ENCODE measurements around the gene GHR.

- no peak for TF ChIP-seq EZH2 (optimal IDR thresholded peaks at IDR 0.05; ENCODE audit: low read depth, low read length)
- TF ChIP-seq, protein P1, sequence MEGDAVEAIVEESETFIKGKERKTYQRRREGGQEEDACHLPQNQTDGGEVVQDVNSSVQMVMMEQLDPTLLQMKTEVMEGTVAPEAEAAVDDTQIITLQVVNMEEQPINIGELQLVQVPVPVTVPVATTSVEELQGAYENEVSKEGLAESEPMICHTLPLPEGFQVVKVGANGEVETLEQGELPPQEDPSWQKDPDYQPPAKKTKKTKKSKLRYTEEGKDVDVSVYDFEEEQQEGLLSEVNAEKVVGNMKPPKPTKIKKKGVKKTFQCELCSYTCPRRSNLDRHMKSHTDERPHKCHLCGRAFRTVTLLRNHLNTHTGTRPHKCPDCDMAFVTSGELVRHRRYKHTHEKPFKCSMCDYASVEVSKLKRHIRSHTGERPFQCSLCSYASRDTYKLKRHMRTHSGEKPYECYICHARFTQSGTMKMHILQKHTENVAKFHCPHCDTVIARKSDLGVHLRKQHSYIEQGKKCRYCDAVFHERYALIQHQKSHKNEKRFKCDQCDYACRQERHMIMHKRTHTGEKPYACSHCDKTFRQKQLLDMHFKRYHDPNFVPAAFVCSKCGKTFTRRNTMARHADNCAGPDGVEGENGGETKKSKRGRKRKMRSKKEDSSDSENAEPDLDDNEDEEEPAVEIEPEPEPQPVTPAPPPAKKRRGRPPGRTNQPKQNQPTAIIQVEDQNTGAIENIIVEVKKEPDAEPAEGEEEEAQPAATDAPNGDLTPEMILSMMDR (IDR thresholded peaks at IDR 0.05; ENCODE audit: low read length) = no peak
- TF ChIP-seq EZH2phosphoT487 (IDR thresholded peaks at IDR 0.05; ENCODE audit: low read length) = no peak
Measured at GRCh38 chr5:42604171-42604711, 181.0 kb downstream of the GHR start.
